B cell (primary cell): ENCODE results near the gene SLC2A4RG. TPM values are rescaled to one million over a fixed set of nuclear protein-coding genes. Genes with fewer than 3 reads are reported as not detected.
A peak's percentile ranks its signal among the peaks of the same experiment; 100 is the strongest.

Experiments
- ATAC-seq: fragments of 200-7000 bp; cut with Tn5 transposase; one replicate; pipeline ENCODE4 v1.10.0; 2021; ENCODE audit warnings: low read depth, mild to moderate bottlenecking, moderate number of reproducible peaks, moderate library complexity
- CTCF ChIA-PET: fragments of 350-600 bp; sonication (Branson Sonifier 250); formaldehyde crosslinking; loops from one replicate; lab custom pipeline; 2021; ENCODE audit warnings: antibody characterized with exemption, inconsistent platforms; lab: Charles Lee
- POLR2A ChIA-PET: fragments of 350-600 bp; sonication (Branson Sonifier 250); formaldehyde crosslinking; loops from one replicate; lab custom pipeline; 2021; ENCODE audit warnings: antibody characterized with exemption; lab: Charles Lee
- DNase-seq: peaks from one replicate; pipeline ENCODE4 v3.0.0; 2013
- H2AFZ ChIP-seq: 2 replicates; pipeline ENCODE4 v1.6.1; 2012; ENCODE audit warnings: mild to moderate bottlenecking, low read depth, low read length; ENCODE audit not compliant: insufficient read depth, poor library complexity, severe bottlenecking
- H3K27ac ChIP-seq, 2 donors: 1 replicate in 1 of 2; 2 replicates in 1 of 2; pipeline ENCODE4 v1.5.1; 2012 to 2013; ENCODE audit warnings: low read length in 2 of 2, mild to moderate bottlenecking in 2 of 2, moderate library complexity in 1 of 2
- H3K27me3 ChIP-seq, 4 experiments: fragments of 200-600 bp in 1 of 4; sonication (generic) in 1 of 4; replicated peaks in 1 of 4; 1 replicate in 2 of 4; 2 replicates in 2 of 4; pipeline versions ENCODE4 v1.6.1 to v1.7.0; 2013 to 2016; ENCODE audit warnings: low read length in 3 of 4, mild to moderate bottlenecking in 2 of 4, mixed read lengths in 1 of 4, moderate library complexity in 1 of 4; ENCODE audit not compliant: insufficient read depth in 4 of 4, control insufficient read depth in 3 of 4; ENCODE audit errors: control extremely low read depth in 1 of 4
- H3K36me3 ChIP-seq, 2 experiments: replicated peaks in 1 of 2; 1 replicate in 1 of 2; 2 replicates in 1 of 2; pipeline versions ENCODE4 v1.6.1 to v1.7.1; 2013; ENCODE audit warnings: low read length in 1 of 2; ENCODE audit not compliant: insufficient read depth in 2 of 2, control insufficient read depth in 1 of 2; ENCODE audit errors: control extremely low read depth in 1 of 2, extremely low read depth in 1 of 2
- H3K4me1 ChIP-seq, 2 donors: fragments of 200-600 bp in 1 of 2; sonication (generic) in 1 of 2; 1 replicate in 1 of 2; 2 replicates in 1 of 2; pipeline versions ENCODE4 v1.5.1 to v1.6.1; 2013 to 2017; ENCODE audit warnings: low read length in 2 of 2; ENCODE audit not compliant: control insufficient read depth in 2 of 2, insufficient read depth in 2 of 2
- H3K4me2 ChIP-seq: replicated peaks from 2 replicates; pipeline ENCODE3; 2012; ENCODE audit warnings: mild to moderate bottlenecking, low read depth, low read length; ENCODE audit not compliant: poor library complexity, severe bottlenecking
- H3K4me3 ChIP-seq, 5 experiments: fragments of 200-600 bp in 1 of 5; sonication (generic) in 1 of 5; 1 replicate in 3 of 5; 2 replicates in 2 of 5; pipeline versions ENCODE4 v1.5.1 to v1.7.0; 2011 to 2016; ENCODE audit warnings: low read length in 4 of 5, mild to moderate bottlenecking in 4 of 5, low read depth in 2 of 5, control low read depth in 1 of 5, moderate library complexity in 1 of 5; ENCODE audit not compliant: insufficient read depth in 1 of 5; ENCODE audit errors: control extremely low read depth in 1 of 5, extremely low read depth in 1 of 5
- H3K79me2 ChIP-seq: fragments of 200-600 bp; sonication (generic); one replicate; pipeline ENCODE4 v1.6.0; 2016; ENCODE audit warnings: low read length; ENCODE audit not compliant: control insufficient read depth, insufficient read depth
- H3K9ac ChIP-seq: fragments of 200-600 bp; sonication (generic); 2 replicates; pipeline ENCODE4 v1.6.1; 2017; ENCODE audit warnings: mild to moderate bottlenecking, low read length, moderate library complexity
- H3K9me3 ChIP-seq, 3 donors: one replicate each; pipeline versions ENCODE4 v1.6.1 to v1.7.1; 2013; ENCODE audit warnings: low read length in 2 of 3; ENCODE audit not compliant: control insufficient read depth in 2 of 3, insufficient read depth in 1 of 3; ENCODE audit errors: control extremely low read depth in 1 of 3
- H4K20me1 ChIP-seq: 2 replicates; pipeline ENCODE4 v1.6.0; 2012; ENCODE audit warnings: mild to moderate bottlenecking, low read length; ENCODE audit not compliant: insufficient read depth, control insufficient read depth, poor library complexity, severe bottlenecking
- H3K27ac Mint-ChIP-seq: one replicate; pipeline ENCODE4 v1.8.0; 2021; ENCODE audit warnings: mixed read lengths
- H3K27me3 Mint-ChIP-seq: one replicate; pipeline ENCODE4 v1.8.0; 2021; ENCODE audit warnings: mixed read lengths
- H3K4me1 Mint-ChIP-seq: one replicate; pipeline ENCODE4 v1.8.0; 2021; ENCODE audit warnings: mixed read lengths
- H3K4me3 Mint-ChIP-seq: one replicate; pipeline ENCODE4 v1.8.0; 2021; ENCODE audit warnings: mixed read lengths
- H3K9me3 Mint-ChIP-seq: one replicate; pipeline ENCODE4 v1.8.0; 2022; ENCODE audit warnings: mixed read lengths; ENCODE audit not compliant: insufficient read depth
- CTCF ChIP-seq: fragments of 200-600 bp; IDR thresholded peaks from one replicate; pipeline ENCODE4 v1.8.0; 2022; ENCODE audit warnings: antibody characterized with exemption, mild to moderate bottlenecking
- EZH2 ChIP-seq: IDR thresholded peaks from 2 replicates; pipeline ENCODE4 v1.6.1; 2012; ENCODE audit warnings: borderline replicate concordance, low read depth, mild to moderate bottlenecking, moderate library complexity, low read length; ENCODE audit not compliant: insufficient read depth, poor library complexity, severe bottlenecking
- WGBS: methylation state at CpG from one replicate; pipeline ENCODE4 v1.1.5; 2013; ENCODE audit warnings: missing lambda C conversion rate; ENCODE audit not compliant: insufficient coverage; 5-methylcytosine and 5-hydroxymethylcytosine counted together
- intact Hi-C: fragments of 100-400 bp; cut with micrococcal nuclease; formaldehyde crosslinking; loops from one replicate; pipeline ENCODE4 v1.10.0; 2022
- polyA plus RNA-seq: library from polyadenylated mRNA; depleted of rRNA; stranded (reverse); fragments of >200 nt; gene quantifications from 2 replicates; pipeline ENCODE4 v1.2.3, GENCODE V29; 2012
- total RNA-seq, 2 donors: library from RNA; stranded (reverse); fragments of 120-200 nt in 1 of 2; gene quantifications; 1 replicate in 1 of 2; 2 replicates in 1 of 2; pipeline versions ENCODE4 v1.2.3 to v1.2.4, GENCODE V29; 2013 to 2022

The SLC2A4RG gene
- total and polyA plus RNA-seq, 2 donors (not counting 1 experiment from before 2014, with no cell fraction given) = 39.7 to 49.4 TPM

- Histone ChIP-seq H4K20me1 (peaks cover 91% of the 10 kb centered on the region), H3K9me3 (peaks cover 0 to 3% (median 0%) of the 10 kb centered on the region in 3 donors), H3K27me3 (peaks cover 0 to 3% (median 0%) of the 10 kb centered on the region in 4 experiments), H2AFZ (no peak overlapping the region), H3K4me1 (peaks cover 18% of the 10 kb centered on the region in 2 donors), H3K36me3 (peaks cover 0 to 7% of the 10 kb centered on the region in 2 experiments), H3K9ac (no peak overlapping the region), H3K27ac (no peak overlapping the region), H3K4me2 (no peak overlapping the region), H3K4me3 (no peak overlapping the region), H3K79me2 (peaks cover 65% of the 10 kb centered on the region)
- Mint-ChIP-seq H3K27ac (no peak overlapping the region), H3K4me3 (no peak overlapping the region), H3K9me3 (no peaks in the 10 kb centered on the region), H3K27me3 (no peaks in the 10 kb centered on the region), H3K4me1 (peaks cover 16% of the 10 kb centered on the region)
- WGBS = 74% methylated on average over 14 of the region's 19 CpGs
- intact Hi-C loops = no loop called here
- ChIA-PET CTCF (no interaction called here), POLR2A (interaction anchor here (0.6 kb wide), 1 partner anchor 103 kb away, joined by 3 read pairs; no protein-coding TSS in a partner anchor)
- ATAC-seq = no peak
- TF ChIP-seq CTCF = no peak
- TF ChIP-seq EZH2 = no peak
- DNase-seq = peak; percentile 12
These were observed 40.7 kb upstream of the SLC2A4RG start for GRCh38 chr20:63698739-63699465.
